ENCODE data around the gene APC. TPM values are rescaled to one million over a fixed set of nuclear protein-coding genes. Genes with fewer than 3 reads are reported as not detected.

Gene APC
- total and polyA plus RNA-seq, 10 of the 15 experiments (the other 5 are each of a cell fraction or from before 2014, with no cell fraction given), result 3.2 to 23.3 (median 13.8) TPM

GRCh38 chr5:112865128-112865527, 127.4 kb downstream of the APC start (continued):
- TF ChIP-seq, protein P1, sequence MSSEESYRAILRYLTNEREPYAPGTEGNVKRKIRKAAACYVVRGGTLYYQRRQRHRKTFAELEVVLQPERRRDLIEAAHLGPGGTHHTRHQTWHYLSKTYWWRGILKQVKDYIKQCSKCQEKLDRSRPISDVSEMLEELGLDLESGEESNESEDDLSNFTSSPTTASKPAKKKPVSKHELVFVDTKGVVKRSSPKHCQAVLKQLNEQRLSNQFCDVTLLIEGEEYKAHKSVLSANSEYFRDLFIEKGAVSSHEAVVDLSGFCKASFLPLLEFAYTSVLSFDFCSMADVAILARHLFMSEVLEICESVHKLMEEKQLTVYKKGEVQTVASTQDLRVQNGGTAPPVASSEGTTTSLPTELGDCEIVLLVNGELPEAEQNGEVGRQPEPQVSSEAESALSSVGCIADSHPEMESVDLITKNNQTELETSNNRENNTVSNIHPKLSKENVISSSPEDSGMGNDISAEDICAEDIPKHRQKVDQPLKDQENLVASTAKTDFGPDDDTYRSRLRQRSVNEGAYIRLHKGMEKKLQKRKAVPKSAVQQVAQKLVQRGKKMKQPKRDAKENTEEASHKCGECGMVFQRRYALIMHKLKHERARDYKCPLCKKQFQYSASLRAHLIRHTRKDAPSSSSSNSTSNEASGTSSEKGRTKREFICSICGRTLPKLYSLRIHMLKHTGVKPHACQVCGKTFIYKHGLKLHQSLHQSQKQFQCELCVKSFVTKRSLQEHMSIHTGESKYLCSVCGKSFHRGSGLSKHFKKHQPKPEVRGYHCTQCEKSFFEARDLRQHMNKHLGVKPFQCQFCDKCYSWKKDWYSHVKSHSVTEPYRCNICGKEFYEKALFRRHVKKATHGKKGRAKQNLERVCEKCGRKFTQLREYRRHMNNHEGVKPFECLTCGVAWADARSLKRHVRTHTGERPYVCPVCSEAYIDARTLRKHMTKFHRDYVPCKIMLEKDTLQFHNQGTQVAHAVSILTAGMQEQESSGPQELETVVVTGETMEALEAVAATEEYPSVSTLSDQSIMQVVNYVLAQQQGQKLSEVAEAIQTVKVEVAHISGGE (CRISPR knock-in tag; IDR thresholded peaks at IDR 0.05), result no peak
- TF ChIP-seq PKNOX1 (IDR thresholded peaks at IDR 0.05) (no peak), TARDBP (IDR thresholded peaks at IDR 0.05; ENCODE audit: borderline replicate concordance) (no peak), JUNB (IDR thresholded peaks at IDR 0.05) (no peak), CEBPB (IDR thresholded peaks at IDR 0.05; ENCODE audit: borderline replicate concordance in 1 of 2, low read depth in 2 of 2, low read length in 2 of 2) (no peak), ETV6 (conservative IDR thresholded peaks at IDR 0.05 in 1 of 2, IDR thresholded peaks at IDR 0.05 in 1 of 2; ENCODE audit: borderline replicate concordance in 1 of 2, low read depth in 1 of 2) (no peak), PAX8 (IDR thresholded peaks at IDR 0.05) (no peak), IRF4 (IDR thresholded peaks at IDR 0.05; ENCODE audit: low read depth, low read length) (no peak), ZNF622 (IDR thresholded peaks at IDR 0.05) (no peak), ESRRA (IDR thresholded peaks at IDR 0.05; ENCODE audit: low read length) (no peak)
- TF ChIP-seq, protein P2, sequence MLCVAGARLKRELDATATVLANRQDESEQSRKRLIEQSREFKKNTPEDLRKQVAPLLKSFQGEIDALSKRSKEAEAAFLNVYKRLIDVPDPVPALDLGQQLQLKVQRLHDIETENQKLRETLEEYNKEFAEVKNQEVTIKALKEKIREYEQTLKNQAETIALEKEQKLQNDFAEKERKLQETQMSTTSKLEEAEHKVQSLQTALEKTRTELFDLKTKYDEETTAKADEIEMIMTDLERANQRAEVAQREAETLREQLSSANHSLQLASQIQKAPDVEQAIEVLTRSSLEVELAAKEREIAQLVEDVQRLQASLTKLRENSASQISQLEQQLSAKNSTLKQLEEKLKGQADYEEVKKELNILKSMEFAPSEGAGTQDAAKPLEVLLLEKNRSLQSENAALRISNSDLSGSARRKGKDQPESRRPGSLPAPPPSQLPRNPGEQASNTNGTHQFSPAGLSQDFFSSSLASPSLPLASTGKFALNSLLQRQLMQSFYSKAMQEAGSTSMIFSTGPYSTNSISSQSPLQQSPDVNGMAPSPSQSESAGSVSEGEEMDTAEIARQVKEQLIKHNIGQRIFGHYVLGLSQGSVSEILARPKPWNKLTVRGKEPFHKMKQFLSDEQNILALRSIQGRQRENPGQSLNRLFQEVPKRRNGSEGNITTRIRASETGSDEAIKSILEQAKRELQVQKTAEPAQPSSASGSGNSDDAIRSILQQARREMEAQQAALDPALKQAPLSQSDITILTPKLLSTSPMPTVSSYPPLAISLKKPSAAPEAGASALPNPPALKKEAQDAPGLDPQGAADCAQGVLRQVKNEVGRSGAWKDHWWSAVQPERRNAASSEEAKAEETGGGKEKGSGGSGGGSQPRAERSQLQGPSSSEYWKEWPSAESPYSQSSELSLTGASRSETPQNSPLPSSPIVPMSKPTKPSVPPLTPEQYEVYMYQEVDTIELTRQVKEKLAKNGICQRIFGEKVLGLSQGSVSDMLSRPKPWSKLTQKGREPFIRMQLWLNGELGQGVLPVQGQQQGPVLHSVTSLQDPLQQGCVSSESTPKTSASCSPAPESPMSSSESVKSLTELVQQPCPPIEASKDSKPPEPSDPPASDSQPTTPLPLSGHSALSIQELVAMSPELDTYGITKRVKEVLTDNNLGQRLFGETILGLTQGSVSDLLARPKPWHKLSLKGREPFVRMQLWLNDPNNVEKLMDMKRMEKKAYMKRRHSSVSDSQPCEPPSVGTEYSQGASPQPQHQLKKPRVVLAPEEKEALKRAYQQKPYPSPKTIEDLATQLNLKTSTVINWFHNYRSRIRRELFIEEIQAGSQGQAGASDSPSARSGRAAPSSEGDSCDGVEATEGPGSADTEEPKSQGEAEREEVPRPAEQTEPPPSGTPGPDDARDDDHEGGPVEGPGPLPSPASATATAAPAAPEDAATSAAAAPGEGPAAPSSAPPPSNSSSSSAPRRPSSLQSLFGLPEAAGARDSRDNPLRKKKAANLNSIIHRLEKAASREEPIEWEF (IDR thresholded peaks at IDR 0.05; ENCODE audit: insufficient replicate concordance, low read depth, low read length), result no peak
- TF ChIP-seq, protein P3, sequence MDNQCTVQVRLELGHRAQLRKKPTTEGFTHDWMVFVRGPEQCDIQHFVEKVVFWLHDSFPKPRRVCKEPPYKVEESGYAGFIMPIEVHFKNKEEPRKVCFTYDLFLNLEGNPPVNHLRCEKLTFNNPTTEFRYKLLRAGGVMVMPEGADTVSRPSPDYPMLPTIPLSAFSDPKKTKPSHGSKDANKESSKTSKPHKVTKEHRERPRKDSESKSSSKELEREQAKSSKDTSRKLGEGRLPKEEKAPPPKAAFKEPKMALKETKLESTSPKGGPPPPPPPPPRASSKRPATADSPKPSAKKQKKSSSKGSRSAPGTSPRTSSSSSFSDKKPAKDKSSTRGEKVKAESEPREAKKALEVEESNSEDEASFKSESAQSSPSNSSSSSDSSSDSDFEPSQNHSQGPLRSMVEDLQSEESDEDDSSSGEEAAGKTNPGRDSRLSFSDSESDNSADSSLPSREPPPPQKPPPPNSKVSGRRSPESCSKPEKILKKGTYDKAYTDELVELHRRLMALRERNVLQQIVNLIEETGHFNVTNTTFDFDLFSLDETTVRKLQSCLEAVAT (IDR thresholded peaks at IDR 0.05), result no peak
- TF ChIP-seq, protein P4, sequence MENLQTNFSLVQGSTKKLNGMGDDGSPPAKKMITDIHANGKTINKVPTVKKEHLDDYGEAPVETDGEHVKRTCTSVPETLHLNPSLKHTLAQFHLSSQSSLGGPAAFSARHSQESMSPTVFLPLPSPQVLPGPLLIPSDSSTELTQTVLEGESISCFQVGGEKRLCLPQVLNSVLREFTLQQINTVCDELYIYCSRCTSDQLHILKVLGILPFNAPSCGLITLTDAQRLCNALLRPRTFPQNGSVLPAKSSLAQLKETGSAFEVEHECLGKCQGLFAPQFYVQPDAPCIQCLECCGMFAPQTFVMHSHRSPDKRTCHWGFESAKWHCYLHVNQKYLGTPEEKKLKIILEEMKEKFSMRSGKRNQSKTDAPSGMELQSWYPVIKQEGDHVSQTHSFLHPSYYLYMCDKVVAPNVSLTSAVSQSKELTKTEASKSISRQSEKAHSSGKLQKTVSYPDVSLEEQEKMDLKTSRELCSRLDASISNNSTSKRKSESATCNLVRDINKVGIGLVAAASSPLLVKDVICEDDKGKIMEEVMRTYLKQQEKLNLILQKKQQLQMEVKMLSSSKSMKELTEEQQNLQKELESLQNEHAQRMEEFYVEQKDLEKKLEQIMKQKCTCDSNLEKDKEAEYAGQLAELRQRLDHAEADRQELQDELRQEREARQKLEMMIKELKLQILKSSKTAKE (IDR thresholded peaks at IDR 0.05; ENCODE audit: low read depth, poor library complexity, severe bottlenecking), result no peak

Data from GM12878 (cell line).